HG03432 (cell line): Measurements from ENCODE around the gene SPANXD.
"Not testable (repeated sequence)": the region's sequence is repeated elsewhere in the genome, so short reads cannot be mapped to it uniquely, and the experiment has no call there.

ENCODE experiments used
- ATAC-seq: cut with Tn5 transposase; IDR thresholded peaks from one replicate; pipeline ENCODE4 v1.9.1; 2021; ENCODE audit warnings: mild to moderate bottlenecking, moderate library complexity; ENCODE audit not compliant: unreplicated experiment

Gene SPANXD, protein sequence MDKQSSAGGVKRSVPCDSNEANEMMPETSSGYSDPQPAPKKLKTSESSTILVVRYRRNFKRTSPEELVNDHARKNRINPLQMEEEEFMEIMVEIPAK

DNA sequence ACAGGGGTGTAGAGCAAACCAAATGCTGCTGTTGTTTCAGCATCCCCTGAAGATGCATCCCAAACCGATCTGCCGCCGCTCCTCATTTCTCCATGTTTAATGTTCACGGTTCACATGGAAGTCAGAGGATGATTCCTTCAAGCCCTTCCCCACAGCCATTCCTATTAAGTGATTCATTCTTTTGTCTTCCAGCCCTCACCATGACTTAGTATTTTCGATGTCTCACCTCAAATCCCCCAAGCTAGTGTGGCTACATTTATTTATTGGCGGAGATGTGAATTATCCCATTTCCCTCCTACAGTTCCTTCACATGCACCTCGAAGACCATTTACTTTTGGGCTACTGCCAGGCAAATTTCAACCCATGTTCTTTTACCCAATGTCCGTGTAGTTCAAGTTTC lies at the start of gene SPANXD:
Gene SPANXD, minus strand, starts transcription at position 101 of the 400 bp plus-strand sequence. CDS start 334 bp downstream, outside the sequence.
- not testable (repeated sequence) for ATAC-seq

DNA sequence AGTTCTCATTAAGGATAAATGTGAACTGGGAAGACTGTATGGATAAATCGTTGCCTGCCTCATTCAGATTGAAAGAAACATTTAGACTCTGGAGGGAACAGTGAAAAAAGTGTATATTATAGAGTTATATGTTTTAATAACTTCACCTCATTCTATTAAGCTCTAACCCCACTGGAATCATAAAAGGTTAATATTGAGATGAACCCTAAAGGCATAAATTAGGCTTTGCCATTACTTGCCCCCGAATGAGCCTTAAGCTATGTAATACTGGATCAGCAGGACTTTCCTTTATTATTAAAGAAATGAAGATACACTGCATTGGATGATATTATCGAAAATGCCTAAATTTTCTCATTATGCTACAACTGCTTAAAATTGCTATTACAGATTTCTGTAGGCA lies 44.1 kb upstream of the SPANXD start:
- no peak for ATAC-seq

DNA sequence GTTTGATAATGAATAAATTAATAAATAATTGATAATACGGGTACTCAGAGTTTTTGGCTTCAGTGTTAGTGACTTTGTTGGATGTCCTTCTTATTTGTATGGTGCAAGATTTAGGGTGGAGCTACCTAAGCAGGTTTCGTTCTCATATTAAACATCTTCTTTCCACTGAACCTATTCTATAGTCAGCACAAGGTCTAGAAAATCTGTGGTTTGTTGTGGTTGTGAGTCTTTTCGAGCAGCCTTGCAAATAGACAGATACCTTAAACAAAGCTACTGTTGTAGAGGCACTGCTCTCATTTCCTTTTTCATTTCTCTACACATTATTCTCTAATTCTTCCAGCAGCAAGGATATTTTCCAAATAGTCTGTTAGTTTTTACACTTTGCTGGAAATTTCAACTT lies 38.1 kb upstream of the SPANXD start:
- no peak for ATAC-seq

DNA sequence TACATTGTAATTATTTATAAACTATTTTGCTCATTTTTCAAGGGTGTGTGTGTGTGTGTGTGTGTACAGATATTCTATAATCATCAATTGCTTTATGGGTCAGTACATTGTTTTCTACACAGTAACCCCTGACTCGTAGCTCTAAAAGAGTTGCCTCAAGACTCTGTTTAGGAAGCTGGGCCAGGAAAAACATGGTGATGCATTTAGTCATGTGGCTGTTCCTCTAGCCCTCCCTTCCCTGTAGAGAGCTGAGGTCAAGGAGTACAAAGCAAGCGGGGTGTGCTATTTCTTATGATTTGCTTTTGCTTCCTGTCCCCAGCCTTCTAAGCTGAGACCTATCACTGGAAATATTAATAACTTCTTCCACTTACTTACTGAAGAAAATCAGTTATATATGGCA lies 34.8 kb upstream of the SPANXD start:
- no peak for ATAC-seq

DNA sequence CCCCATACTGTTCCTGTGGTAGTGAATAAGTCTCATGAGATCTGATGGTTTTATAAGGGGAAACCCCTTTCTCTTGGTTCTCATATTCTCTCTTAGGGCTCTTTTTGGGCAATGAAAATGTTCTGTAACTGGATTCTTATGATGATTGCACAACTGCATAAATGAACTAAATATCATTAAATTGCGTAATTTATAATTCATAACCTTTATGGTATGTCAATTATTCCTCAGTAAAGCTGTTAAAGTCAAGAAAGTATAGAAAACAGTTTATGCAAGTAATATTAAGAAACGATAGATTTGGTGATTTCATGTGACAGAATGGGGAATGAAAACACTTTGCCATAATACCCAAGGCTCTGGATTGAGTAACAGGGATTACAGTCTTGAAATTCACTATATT lies 33.5 kb upstream of the SPANXD start:
- ATAC-seq: no peak

DNA sequence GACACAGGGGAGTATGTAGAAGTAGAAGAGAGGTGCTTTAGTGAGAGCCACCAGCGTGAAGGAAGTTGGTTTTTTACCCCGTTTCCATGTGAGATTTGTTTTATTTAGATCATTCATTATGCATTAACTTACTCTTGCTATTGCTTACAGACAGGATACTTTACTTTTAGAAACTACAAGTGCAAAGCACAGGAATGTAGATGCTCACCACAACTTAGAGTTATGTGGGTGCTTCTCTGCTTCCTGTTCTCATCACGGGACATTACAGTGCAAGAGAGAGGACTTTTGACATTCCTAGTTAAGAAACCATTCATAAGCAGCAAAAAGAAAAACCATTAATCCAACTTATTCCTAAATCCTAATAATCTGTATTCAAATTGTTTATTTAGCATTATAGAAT lies 25.6 kb upstream of the SPANXD start:
- ATAC-seq: no peak

DNA sequence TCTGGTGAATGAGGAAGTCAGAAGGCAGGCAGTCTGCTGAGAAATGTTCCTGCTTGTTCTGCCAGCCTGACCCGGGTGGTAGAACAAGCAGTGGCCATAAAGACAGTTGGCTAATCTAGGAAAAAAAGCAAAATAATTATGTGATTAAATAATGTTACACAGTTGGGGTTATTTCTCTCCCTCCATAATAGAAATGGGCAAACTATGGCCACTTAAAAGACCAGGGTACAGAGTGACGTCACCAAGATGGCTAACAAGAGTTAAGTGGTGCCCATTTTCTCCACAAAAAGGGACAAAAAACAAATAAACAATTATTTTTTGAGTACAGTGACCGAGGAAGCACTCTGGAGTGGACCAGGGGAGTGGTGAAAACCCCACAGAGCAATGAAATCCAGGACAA lies 16.1 kb upstream of the SPANXD start:
- ATAC-seq: no peak

DNA sequence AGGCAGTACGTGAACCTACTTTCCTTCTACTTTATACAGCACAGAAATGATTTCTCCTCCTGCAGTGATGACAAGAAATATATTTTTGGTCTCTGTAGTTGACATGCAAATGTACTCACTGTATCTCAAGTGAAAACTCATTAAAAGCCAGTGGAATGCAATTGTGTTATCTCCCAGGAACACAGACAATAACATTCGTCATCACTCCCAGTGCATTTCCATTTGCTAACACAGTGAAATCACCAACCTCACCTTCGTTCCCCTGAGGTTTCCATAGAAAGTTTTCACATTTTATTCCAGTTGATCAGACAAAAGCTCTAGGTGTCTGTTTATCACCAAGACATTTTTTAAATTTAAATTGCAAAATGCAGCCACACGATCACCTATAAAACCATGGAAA lies 2.5 kb upstream of the SPANXD start:
- ATAC-seq: no peak

DNA sequence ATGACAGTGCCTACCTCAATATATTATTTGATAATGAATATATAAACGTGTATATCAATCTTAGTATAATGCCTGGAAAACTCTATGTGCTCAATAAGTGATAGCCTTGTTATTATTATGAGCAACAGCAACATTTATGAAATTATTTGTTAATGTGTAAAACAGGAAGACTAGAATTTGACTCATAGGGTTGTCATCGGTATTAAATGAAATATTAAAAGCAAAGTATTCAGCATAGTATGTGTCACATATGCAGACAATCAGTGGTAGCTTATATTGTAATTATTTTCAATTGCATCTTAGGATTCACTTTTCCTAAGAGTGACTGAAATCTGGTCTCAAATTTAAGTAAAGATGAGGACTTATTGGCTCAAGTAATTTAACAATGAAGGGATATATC lies 24.6 kb downstream of the SPANXD start:
- no peak for ATAC-seq

DNA sequence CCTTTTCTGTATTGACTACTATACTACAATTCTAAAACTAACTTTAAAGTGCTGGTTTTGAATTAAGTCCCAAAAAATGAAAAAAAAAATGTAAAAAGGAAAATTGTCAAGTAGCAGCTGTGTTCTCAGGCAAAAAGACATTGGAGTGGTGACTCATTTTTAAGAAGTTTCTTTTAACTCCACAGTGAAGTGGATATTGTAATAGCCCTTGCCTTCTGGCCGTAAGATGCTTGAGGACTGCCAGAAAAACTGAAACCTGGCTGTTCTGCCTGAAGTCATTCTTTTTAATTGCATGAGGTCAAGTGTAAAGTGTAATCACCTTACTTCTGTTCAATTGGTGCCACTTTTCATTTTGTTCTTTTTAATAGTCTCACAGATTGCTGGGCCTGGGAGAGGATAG lies 28.9 kb downstream of the SPANXD start:
- no peak for ATAC-seq

DNA sequence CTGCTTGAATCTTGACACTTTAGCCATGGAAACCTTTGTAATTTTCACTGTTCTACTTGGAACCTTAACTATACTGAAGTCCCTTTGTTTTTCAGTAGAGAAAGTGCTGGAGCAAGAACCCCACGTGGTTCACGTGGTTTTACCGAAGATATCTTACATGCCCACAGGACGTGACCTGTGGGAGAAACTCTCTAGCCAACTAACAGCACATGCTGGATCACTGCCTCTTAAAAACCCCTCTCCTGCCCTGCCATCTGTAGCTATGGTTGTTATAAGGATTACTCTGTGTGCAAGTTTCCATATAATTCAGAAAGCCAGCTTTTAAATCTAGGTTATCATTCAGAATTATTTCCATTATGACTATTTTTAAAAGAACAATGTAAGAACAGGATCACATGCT lies 30.2 kb downstream of the SPANXD start:
- no peak for ATAC-seq

DNA sequence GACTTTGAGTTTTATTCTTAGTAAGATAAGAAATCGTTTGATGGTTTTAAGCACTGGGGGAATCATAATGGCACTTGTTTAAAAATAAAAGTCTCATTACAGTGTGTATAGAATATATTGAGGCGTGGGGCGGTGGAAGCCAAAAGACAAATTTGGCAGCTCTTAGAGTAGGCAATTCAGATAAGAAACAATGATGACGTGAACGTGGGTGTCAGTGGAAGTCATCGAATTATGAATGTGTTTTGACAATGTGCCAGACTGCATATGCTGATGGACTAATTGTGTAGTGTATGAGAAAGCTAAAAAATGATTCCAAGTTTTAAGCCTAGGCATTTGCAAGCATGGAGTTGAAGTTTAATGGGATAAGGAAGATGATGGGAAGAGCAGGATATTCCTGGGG lies 35.8 kb downstream of the SPANXD start:
- no peak for ATAC-seq

DNA sequence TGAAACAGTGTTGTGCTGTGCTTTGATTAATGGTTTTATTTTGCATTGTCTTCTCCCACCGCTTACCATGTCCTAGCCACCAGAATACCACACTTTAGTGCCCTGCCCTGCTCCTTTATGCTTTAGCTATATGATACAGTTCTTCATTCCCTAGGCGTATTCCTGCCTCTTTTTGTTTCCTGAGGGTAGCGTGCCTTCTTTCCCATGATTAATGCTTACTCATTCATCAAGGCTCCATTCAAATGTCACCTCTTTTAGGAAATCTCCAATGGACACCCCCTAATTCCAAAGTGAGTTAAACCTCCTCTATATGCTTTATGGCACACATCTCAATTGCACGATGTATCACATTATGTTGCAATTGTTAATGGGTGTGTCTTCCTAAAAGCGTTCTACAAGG lies 46.3 kb downstream of the SPANXD start:
- no peak for ATAC-seq
